GM19397 (cell line): ENCODE measurements around the gene ATP8B3.
"Not testable (repeated sequence)": the region's sequence is repeated elsewhere in the genome, so short reads cannot be mapped to it uniquely, and the experiment has no call there.

Experiments
- ATAC-seq: cut with Tn5 transposase; IDR thresholded peaks from one replicate; pipeline ENCODE4 v1.9.1; 2021; ENCODE audit warnings: mild to moderate bottlenecking, moderate library complexity; ENCODE audit not compliant: unreplicated experiment

The ATP8B3 gene

GRCh38 chr19:1799695-1800342 lies 12.3 kb downstream of the ATP8B3 start:
- no peak for ATAC-seq

- not testable (repeated sequence) for ATAC-seq
Observed at GRCh38 chr19:1797313-1797712, 14.8 kb downstream of the ATP8B3 start.

GRCh38 chr19:1796395-1797142 lies 15.5 kb downstream of the ATP8B3 start:
- no peak for ATAC-seq

- ATAC-seq = no peak
Observed at GRCh38 chr19:1794424-1795172, 17.5 kb downstream of the ATP8B3 start.

- no peak for ATAC-seq
Observed at GRCh38 chr19:1791879-1792278, 20.2 kb downstream of the ATP8B3 start.

GRCh38 chr19:1790054-1790792 lies 21.9 kb downstream of the ATP8B3 start:
- no peak for ATAC-seq

- ATAC-seq = no peak
Observed at GRCh38 chr19:1789261-1790041, 22.6 kb downstream of the ATP8B3 start.

- ATAC-seq = no peak
Observed at GRCh38 chr19:1787116-1787515, 25.0 kb downstream of the ATP8B3 start.

GRCh38 chr19:1786668-1787067 lies 25.4 kb downstream of the ATP8B3 start:
- ATAC-seq = no peak

GRCh38 chr19:1785310-1785709 lies 26.8 kb downstream of the ATP8B3 start:
- no peak for ATAC-seq

GRCh38 chr19:1783874-1784273 lies 28.2 kb downstream of the ATP8B3 start:
- no peak for ATAC-seq

GRCh38 chr19:1783354-1783753 lies 28.7 kb downstream of the ATP8B3 start:
- no peak for ATAC-seq

- ATAC-seq = no peak
Observed at GRCh38 chr19:1782521-1782920, 29.6 kb downstream of the ATP8B3 start.

GRCh38 chr19:1780272-1780958 lies 31.7 kb downstream of the ATP8B3 start:
- ATAC-seq = no peak

- ATAC-seq = no peak
Observed at GRCh38 chr19:1779574-1779973, 32.5 kb downstream of the ATP8B3 start.

GRCh38 chr19:1777149-1777548 lies 34.9 kb downstream of the ATP8B3 start:
- ATAC-seq = no peak

GRCh38 chr19:1776606-1777147 lies 35.4 kb downstream of the ATP8B3 start:
- ATAC-seq = no peak

- no peak for ATAC-seq
Observed at GRCh38 chr19:1775951-1776605, 36.0 kb downstream of the ATP8B3 start.
